HepG2 (cell line): ENCODE data around the gene PRKCE. TPM values are rescaled to one million over a fixed set of nuclear protein-coding genes. Genes with fewer than 3 reads are reported as not detected.

Experiments used
- ATAC-seq: fragments of 200-7000 bp; cut with Tn5 transposase; 3 replicates; pipeline ENCODE4 v1.9.1; 2020; ENCODE audit warnings: mild to moderate bottlenecking, moderate library complexity
- BruUV-seq: library from RNA; stranded (reverse); fragments of 400-500 nt; replicated peaks from 2 replicates; lab custom pipeline; 2021; lab: Mats Ljungman, UMichigan
- CTCF ChIA-PET: fragments of 300-600 bp; formaldehyde crosslinking; extraction: SDS; loops from one replicate; lab custom pipeline; 2021; ENCODE audit warnings: low total read pairs, inconsistent platforms, low intra/inter-chr PET ratio; lab: Yijun Ruan, JAX
- POLR2A ChIA-PET: fragments of 350-600 bp; sonication (Branson Sonifier 250); formaldehyde crosslinking; loops from one replicate; lab custom pipeline; 2020; ENCODE audit warnings: antibody characterized with exemption, inconsistent platforms; lab: Yijun Ruan, JAX
- DNase-seq: peaks from one replicate; pipeline ENCODE4 v3.0.0-alpha.2; 2015; ENCODE audit warnings: low spot score
- FAIRE-seq: peaks from 3 replicates; lab custom pipeline; 2011; peaks lifted over from hg19 to GRCh38; lab: Jason Lieb, UNC
- H2AFZ ChIP-seq: one replicate; pipeline ENCODE4 v1.6.1; 2011; ENCODE audit warnings: low read length, inconsistent platforms
- H3K27ac ChIP-seq: fragments of 300-600 bp; 3 replicates; pipeline ENCODE4 v1.8.0; 2011; ENCODE audit warnings: mixed run types, mild to moderate bottlenecking, mixed read lengths, low read length, inconsistent platforms; ENCODE audit not compliant: insufficient read depth; ENCODE audit errors: extremely low read length
- H3K27me3 ChIP-seq, 2 experiments: fragments of 200-600 bp in 1 of 2; 2 replicates in 1 of 2; 3 replicates in 1 of 2; pipeline versions ENCODE4 v1.6.0 to v1.8.0; 2011; ENCODE audit warnings: low read length in 2 of 2, mild to moderate bottlenecking in 2 of 2, moderate library complexity in 2 of 2, inconsistent platforms in 1 of 2; ENCODE audit not compliant: insufficient read depth in 2 of 2, control insufficient read depth in 1 of 2
- H3K36me3 ChIP-seq, 2 experiments: fragments of 200-600 bp in 1 of 2; replicated peaks in 1 of 2; 2 replicates in 1 of 2; 3 replicates in 1 of 2; pipeline versions ENCODE4 v1.5.1 to v1.8.0; 2011; ENCODE audit warnings: low read length in 2 of 2, inconsistent platforms in 1 of 2; ENCODE audit not compliant: insufficient read depth in 2 of 2, control insufficient read depth in 1 of 2
- H3K4me1 ChIP-seq: 2 replicates; pipeline ENCODE4 v1.5.1; 2012; ENCODE audit warnings: low read length, inconsistent platforms; ENCODE audit not compliant: insufficient read depth
- H3K4me2 ChIP-seq: 2 replicates; pipeline ENCODE4 v1.6.0; 2011; ENCODE audit warnings: low read depth, low read length, inconsistent platforms
- H3K4me3 ChIP-seq, 3 experiments: fragments of 200-600 bp in 1 of 3; sonication (generic), shearing (Covaris generic) in 1 of 3; replicated peaks in 1 of 3; 2 replicates each; pipeline ENCODE4 v1.5.1; 2011 to 2016; ENCODE audit warnings: low read length in 3 of 3, inconsistent platforms in 2 of 3, low read depth in 2 of 3, mild to moderate bottlenecking in 2 of 3, control low read depth in 1 of 3, mixed read lengths in 1 of 3; ENCODE audit not compliant: insufficient read depth in 1 of 3
- H3K79me2 ChIP-seq: one replicate; pipeline ENCODE4 v1.6.1; 2011; ENCODE audit warnings: low read length, inconsistent platforms; ENCODE audit not compliant: insufficient read depth
- H3K9ac ChIP-seq: 2 replicates; pipeline ENCODE4 v1.6.0; 2011; ENCODE audit warnings: mild to moderate bottlenecking, low read depth, low read length, inconsistent platforms; ENCODE audit not compliant: insufficient read depth
- H3K9me3 ChIP-seq: 2 replicates; pipeline ENCODE4 v1.5.1; 2012; ENCODE audit warnings: mild to moderate bottlenecking, low read length
- H4K20me1 ChIP-seq: 2 replicates; pipeline ENCODE4 v1.6.0; 2011; ENCODE audit warnings: inconsistent platforms, mild to moderate bottlenecking, low read length, moderate library complexity; ENCODE audit not compliant: insufficient read depth
- SMARCE1 ChIP-seq: fragments of 450-650 bp; IDR thresholded peaks from 2 replicates; pipeline ENCODE4 v1.6.1; 2017; ENCODE audit warnings: borderline replicate concordance
- WGBS: methylation state at CpG from one replicate; pipeline ENCODE4 v1.1.6; 2017; ENCODE audit warnings: low lambda C conversion rate; 5-methylcytosine and 5-hydroxymethylcytosine counted together
- in situ Hi-C: cut with HindIII; loops from 2 replicates; pipeline ENCODE4 v1.10.0; 2017; ENCODE audit warnings: low pct_unique_long_range_greater_than_20kb; ENCODE audit not compliant: extremely low pct_ligation_motif_present
- intact Hi-C: fragments of 100-400 bp; cut with micrococcal nuclease; formaldehyde crosslinking; loops from one replicate; pipeline ENCODE4 v1.10.0; 2022; ENCODE audit not compliant: unreplicated experiment
- polyA plus RNA-seq, 8 experiments: library from polyadenylated mRNA; depleted of rRNA in 3 of 8; stranded (reverse) in 7 of 8; unstranded in 1 of 8; fragments of >200 nt; fragmentation: Illumina TruSeq in 4 of 8; extraction: Trizol in 4 of 8; gene quantifications; 2 replicates each; pipeline versions ENCODE4 v1.2.1 to v1.2.3, GENCODE V29; 2011 to 2016; ENCODE audit warnings: low read depth in 4 of 8, missing spikeins in 1 of 8, mixed read lengths in 1 of 8; ENCODE audit not compliant: insufficient read depth in 1 of 8
- total RNA-seq, 5 experiments: library from RNA; depleted of rRNA; stranded (reverse); fragments of >200 nt; fragmentation: Illumina TruSeq; extraction: Trizol; gene quantifications; 2 replicates each; pipeline ENCODE4 v1.2.3, GENCODE V29; 2016; ENCODE audit warnings: low read depth in 1 of 5
- TF ChIP-seq, protein P1 (sequence below): IDR thresholded peaks from 2 replicates; pipeline ENCODE4 v1.6.1; 2012; ENCODE audit warnings: inconsistent platforms

Gene PRKCE
- total and polyA plus RNA-seq, 2 of the 13 experiments (the other 11 are each of a cell fraction or from before 2014, with no cell fraction given): 1.0 to 3.9 TPM

DNA sequence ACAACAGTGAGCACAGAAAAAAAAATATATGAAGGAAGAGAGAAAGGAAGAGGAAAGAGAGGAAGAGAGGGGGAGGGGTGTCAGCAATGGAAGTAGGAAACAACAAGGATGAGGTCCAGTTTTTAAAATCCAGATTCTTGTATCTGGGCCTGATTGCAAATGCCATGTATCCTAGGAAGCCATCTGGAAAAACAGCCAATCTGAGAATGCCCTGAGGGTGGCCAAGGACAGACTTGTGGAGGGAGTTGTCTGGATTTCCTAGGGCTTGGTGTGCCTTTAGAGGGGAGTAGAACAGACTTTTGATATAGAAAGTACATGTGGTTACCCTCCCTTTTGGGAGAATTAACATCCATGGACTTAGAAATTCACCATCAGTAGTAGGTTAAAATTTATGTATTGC lies 47.1 kb downstream of the PRKCE start:
- intact Hi-C loops: no loop called here
- Histone ChIP-seq H3K9ac (no peak overlapping the region), H3K4me3 (no peak overlapping the region), H4K20me1 (no peaks in the 10 kb centered on the region), H3K4me2 (no peak overlapping the region), H3K79me2 (no peaks in the 10 kb centered on the region), H3K27ac (no peak overlapping the region), H3K4me1 (no peaks in the 10 kb centered on the region), H3K9me3 (no peaks in the 10 kb centered on the region), H3K36me3 (no peaks in the 10 kb centered on the region), H3K27me3 (no peaks in the 10 kb centered on the region), H2AFZ (no peak overlapping the region)
- ATAC-seq: no peak
- DNase-seq: no peak
- ChIA-PET CTCF (no interaction called here), POLR2A (no interaction called here)
- no peak for TF ChIP-seq SMARCE1
- no TSS peak for BruUV-seq
- FAIRE-seq: no peak
- in situ Hi-C loops: no loop called here

- TF ChIP-seq, protein P1, sequence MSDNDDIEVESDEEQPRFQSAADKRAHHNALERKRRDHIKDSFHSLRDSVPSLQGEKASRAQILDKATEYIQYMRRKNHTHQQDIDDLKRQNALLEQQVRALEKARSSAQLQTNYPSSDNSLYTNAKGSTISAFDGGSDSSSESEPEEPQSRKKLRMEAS: no peak
- Histone ChIP-seq H3K4me1 (no peaks in the 10 kb centered on the region), H3K27me3 (no peaks in the 10 kb centered on the region), H3K4me2 (no peak overlapping the region), H3K4me3 (no peak overlapping the region), H3K9me3 (no peaks in the 10 kb centered on the region), H3K36me3 (no peaks in the 10 kb centered on the region), H4K20me1 (no peaks in the 10 kb centered on the region), H3K9ac (no peak overlapping the region), H3K79me2 (no peaks in the 10 kb centered on the region), H3K27ac (no peak overlapping the region), H2AFZ (no peak overlapping the region)
- CTCF ChIA-PET: no interaction called here
- no peak for ATAC-seq
- POLR2A ChIA-PET: no interaction called here
- no peak for FAIRE-seq
- no TSS peak for BruUV-seq
- DNase-seq: no peak
- intact Hi-C loops (no loop called here), in situ Hi-C loops (no loop called here)
- 36% methylated on average over 7 of the region's 7 CpGs for WGBS
Observed at GRCh38 chr2:45699032-45699658, 47.7 kb downstream of the PRKCE start.
